Measurements from ENCODE around the gene VRK1.

The VRK1 gene

GRCh38 chr14:96889091-96889490, 91.9 kb downstream of the VRK1 start:
- no peak overlapping the region for H4K8ac ChIP-seq (ENCODE audit: low read depth, low read length)
- DNase-seq = no peak
- no peak overlapping the region for H2BK120ac ChIP-seq (ENCODE audit: insufficient read depth, low read length, poor library complexity)
- H3K79me1 ChIP-seq (ENCODE audit: low read length) = no peaks in the 10 kb centered on the region
- H3K23ac ChIP-seq (ENCODE audit: low read length) = no peak overlapping the region
- no peak overlapping the region for H2BK12ac ChIP-seq (ENCODE audit: low read length)
- H4K12ac ChIP-seq (ENCODE audit: low read depth, low read length) = no peak overlapping the region
- no peak overlapping the region for H2AFZ ChIP-seq (ENCODE audit: insufficient read depth, low read length, poor library complexity)
- H3K18ac ChIP-seq (ENCODE audit: low read length) = no peak overlapping the region
- H3K14ac ChIP-seq (ENCODE audit: low read length) = no peak overlapping the region
- H3K4me1 ChIP-seq (ENCODE audit: control insufficient read depth in 1 of 2, insufficient read depth in 2 of 2, low read length in 2 of 2) = no peaks in the 10 kb centered on the region
- no peaks in the 10 kb centered on the region for H3K36me3 ChIP-seq (ENCODE audit: control insufficient read depth in 1 of 2, insufficient read depth in 2 of 2, low read length in 2 of 2)
- H3K9me3 ChIP-seq (ENCODE audit: insufficient read depth, low read depth, low read length) = no peaks in the 10 kb centered on the region
- H3K9ac ChIP-seq (ENCODE audit: low read length) = no peak overlapping the region
- H2AK5ac ChIP-seq (ENCODE audit: low read length) = no peak overlapping the region
- H4K91ac ChIP-seq (ENCODE audit: low read depth, low read length) = no peak overlapping the region
- H3K4me2 ChIP-seq (ENCODE audit: low read length) = no peak overlapping the region
- no peaks in the 10 kb centered on the region for H3K79me2 ChIP-seq (ENCODE audit: control insufficient read depth, insufficient read depth, low read length, poor library complexity)
- H3K4me3 ChIP-seq (ENCODE audit: low read depth, low read length) = no peak overlapping the region
- no CpG with 5 or more reads among the region's 5 CpGs for WGBS (ENCODE audit: extremely low coverage, insufficient coverage, insufficient read length)
- H3K4ac ChIP-seq (ENCODE audit: low read depth, low read length) = no peak overlapping the region
- no peak overlapping the region for H2BK5ac ChIP-seq (ENCODE audit: low read depth, low read length, poor library complexity)
- H3K27ac ChIP-seq (ENCODE audit: low read depth, low read length) = no peak overlapping the region
- H3K27me3 ChIP-seq (ENCODE audit: insufficient read depth, low read length) = no peaks in the 10 kb centered on the region

GRCh38 chr14:96893966-96894622, 96.9 kb downstream of the VRK1 start:
- DNase-seq = no peak
- H3K27ac ChIP-seq (ENCODE audit: low read depth, low read length) = no peak overlapping the region
- no peak overlapping the region for H3K23ac ChIP-seq (ENCODE audit: low read length)
- H3K9ac ChIP-seq (ENCODE audit: low read length) = no peak overlapping the region
- no peaks in the 10 kb centered on the region for H3K9me3 ChIP-seq (ENCODE audit: insufficient read depth, low read depth, low read length)
- no peak overlapping the region for H2BK12ac ChIP-seq (ENCODE audit: low read length)
- no peak overlapping the region for H3K4me2 ChIP-seq (ENCODE audit: low read length)
- no peak overlapping the region for H2BK5ac ChIP-seq (ENCODE audit: low read depth, low read length, poor library complexity)
- H3K4ac ChIP-seq (ENCODE audit: low read depth, low read length) = no peak overlapping the region
- no peaks in the 10 kb centered on the region for H3K36me3 ChIP-seq (ENCODE audit: control insufficient read depth in 1 of 2, insufficient read depth in 2 of 2, low read length in 2 of 2)
- no peak overlapping the region for H2AFZ ChIP-seq (ENCODE audit: insufficient read depth, low read length, poor library complexity)
- H3K27me3 ChIP-seq (ENCODE audit: insufficient read depth, low read length) = no peaks in the 10 kb centered on the region
- no peak overlapping the region for H3K18ac ChIP-seq (ENCODE audit: low read length)
- H3K4me1 ChIP-seq (ENCODE audit: control insufficient read depth in 1 of 2, insufficient read depth in 2 of 2, low read length in 2 of 2) = peaks cover 0 to 2% of the 10 kb centered on the region in 2 experiments
- H2BK120ac ChIP-seq (ENCODE audit: insufficient read depth, low read length, poor library complexity) = no peak overlapping the region
- H4K12ac ChIP-seq (ENCODE audit: low read depth, low read length) = no peak overlapping the region
- no peak overlapping the region for H2AK5ac ChIP-seq (ENCODE audit: low read length)
- no peaks in the 10 kb centered on the region for H3K79me1 ChIP-seq (ENCODE audit: low read length)
- no peak overlapping the region for H4K8ac ChIP-seq (ENCODE audit: low read depth, low read length)
- H3K79me2 ChIP-seq (ENCODE audit: control insufficient read depth, insufficient read depth, low read length, poor library complexity) = no peaks in the 10 kb centered on the region
- no peak overlapping the region for H3K4me3 ChIP-seq (ENCODE audit: low read depth, low read length)
- no peak overlapping the region for H4K91ac ChIP-seq (ENCODE audit: low read depth, low read length)
- WGBS (ENCODE audit: extremely low coverage, insufficient coverage, insufficient read length) = no CpG with 5 or more reads among the region's 12 CpGs
- H3K14ac ChIP-seq (ENCODE audit: low read length) = no peak overlapping the region

GRCh38 chr14:96894966-96895365, 97.8 kb downstream of the VRK1 start:
- H3K4me1 ChIP-seq (ENCODE audit: control insufficient read depth in 1 of 2, insufficient read depth in 2 of 2, low read length in 2 of 2) = peaks cover 0 to 2% of the 10 kb centered on the region in 2 experiments
- no peaks in the 10 kb centered on the region for H3K9me3 ChIP-seq (ENCODE audit: insufficient read depth, low read depth, low read length)
- WGBS (ENCODE audit: extremely low coverage, insufficient coverage, insufficient read length) = no CpG with 5 or more reads among the region's 8 CpGs
- H3K23ac ChIP-seq (ENCODE audit: low read length) = no peak overlapping the region
- H3K27me3 ChIP-seq (ENCODE audit: insufficient read depth, low read length) = no peaks in the 10 kb centered on the region
- H4K91ac ChIP-seq (ENCODE audit: low read depth, low read length) = no peak overlapping the region
- no peak overlapping the region for H3K27ac ChIP-seq (ENCODE audit: low read depth, low read length)
- no peak overlapping the region for H4K12ac ChIP-seq (ENCODE audit: low read depth, low read length)
- H3K9ac ChIP-seq (ENCODE audit: low read length) = no peak overlapping the region
- H3K18ac ChIP-seq (ENCODE audit: low read length) = no peak overlapping the region
- H3K36me3 ChIP-seq (ENCODE audit: control insufficient read depth in 1 of 2, insufficient read depth in 2 of 2, low read length in 2 of 2) = no peaks in the 10 kb centered on the region
- H3K14ac ChIP-seq (ENCODE audit: low read length) = no peak overlapping the region
- H3K4ac ChIP-seq (ENCODE audit: low read depth, low read length) = no peak overlapping the region
- no peak overlapping the region for H2BK5ac ChIP-seq (ENCODE audit: low read depth, low read length, poor library complexity)
- no peaks in the 10 kb centered on the region for H3K79me1 ChIP-seq (ENCODE audit: low read length)
- H4K8ac ChIP-seq (ENCODE audit: low read depth, low read length) = no peak overlapping the region
- no peak overlapping the region for H2AFZ ChIP-seq (ENCODE audit: insufficient read depth, low read length, poor library complexity)
- DNase-seq = peak in 1 of 2 donors; percentile 81
- no peak overlapping the region for H2BK120ac ChIP-seq (ENCODE audit: insufficient read depth, low read length, poor library complexity)
- H3K4me3 ChIP-seq (ENCODE audit: low read depth, low read length) = no peak overlapping the region
- no peak overlapping the region for H2AK5ac ChIP-seq (ENCODE audit: low read length)
- H3K4me2 ChIP-seq (ENCODE audit: low read length) = no peak overlapping the region
- H2BK12ac ChIP-seq (ENCODE audit: low read length) = no peak overlapping the region
- H3K79me2 ChIP-seq (ENCODE audit: control insufficient read depth, insufficient read depth, low read length, poor library complexity) = no peaks in the 10 kb centered on the region

GRCh38 chr14:96895658-96896271, 98.6 kb downstream of the VRK1 start:
- H3K9me3 ChIP-seq (ENCODE audit: insufficient read depth, low read depth, low read length) = no peaks in the 10 kb centered on the region
- DNase-seq = no peak

More at GRCh38 chr14:96895658-96896271, 98.6 kb downstream of the VRK1 start:
- Histone ChIP-seq H4K12ac (ENCODE audit: low read depth, low read length) (no peak overlapping the region), H3K4me2 (ENCODE audit: low read length) (no peak overlapping the region), H2AK5ac (ENCODE audit: low read length) (no peak overlapping the region), H3K36me3 (ENCODE audit: control insufficient read depth in 1 of 2, insufficient read depth in 2 of 2, low read length in 2 of 2) (no peaks in the 10 kb centered on the region), H2AFZ (ENCODE audit: insufficient read depth, low read length, poor library complexity) (no peak overlapping the region), H3K4me3 (ENCODE audit: low read depth, low read length) (no peak overlapping the region), H3K4ac (ENCODE audit: low read depth, low read length) (no peak overlapping the region), H3K27me3 (ENCODE audit: insufficient read depth, low read length) (no peaks in the 10 kb centered on the region), H4K8ac (ENCODE audit: low read depth, low read length) (no peak overlapping the region), H3K23ac (ENCODE audit: low read length) (no peak overlapping the region), H3K27ac (ENCODE audit: low read depth, low read length) (no peak overlapping the region), H3K14ac (ENCODE audit: low read length) (no peak overlapping the region), H3K4me1 (ENCODE audit: control insufficient read depth in 1 of 2, insufficient read depth in 2 of 2, low read length in 2 of 2) (peaks cover 0 to 2% of the 10 kb centered on the region in 2 experiments), H2BK5ac (ENCODE audit: low read depth, low read length, poor library complexity) (no peak overlapping the region), H3K79me2 (ENCODE audit: control insufficient read depth, insufficient read depth, low read length, poor library complexity) (no peaks in the 10 kb centered on the region), H3K79me1 (ENCODE audit: low read length) (no peaks in the 10 kb centered on the region), H4K91ac (ENCODE audit: low read depth, low read length) (no peak overlapping the region), H3K18ac (ENCODE audit: low read length) (no peak overlapping the region), H3K9ac (ENCODE audit: low read length) (no peak overlapping the region), H2BK120ac (ENCODE audit: insufficient read depth, low read length, poor library complexity) (no peak overlapping the region), H2BK12ac (ENCODE audit: low read length) (no peak overlapping the region)
- WGBS (ENCODE audit: extremely low coverage, insufficient coverage, insufficient read length) = no CpG with 5 or more reads among the region's 5 CpGs
